Activated CD4-positive, alpha-beta T cell treated with anti-CD3 and anti-CD28 coated beads for 36 hours (primary cell): ENCODE results near the gene THRB. TPM values are rescaled to one million over a fixed set of nuclear protein-coding genes. Genes with fewer than 3 reads are reported as not detected.

Experiments used
- ATAC-seq: fragments of 200-7000 bp; cut with Tn5 transposase; one replicate; pipeline ENCODE4 v1.10.0; 2021; ENCODE audit warnings: mild to moderate bottlenecking, moderate library complexity
- CTCF ChIA-PET: fragments of 350-600 bp; sonication (Branson Sonifier 250); formaldehyde crosslinking; loops from one replicate; lab custom pipeline; 2021; ENCODE audit warnings: antibody characterized with exemption; lab: Charles Lee
- POLR2A ChIA-PET: fragments of 350-600 bp; sonication (Branson Sonifier 250); formaldehyde crosslinking; loops from one replicate; lab custom pipeline; 2021; ENCODE audit warnings: antibody characterized with exemption, inconsistent platforms; lab: Charles Lee
- DNase-seq: peaks from one replicate; pipeline ENCODE4 v3.0.0-alpha.2; 2020
- H3K27ac Mint-ChIP-seq: one replicate; pipeline ENCODE4 v1.8.0; 2021; ENCODE audit warnings: mixed read lengths
- H3K27me3 Mint-ChIP-seq: one replicate; pipeline ENCODE4 v1.8.0; 2021; ENCODE audit warnings: mixed read lengths
- H3K36me3 Mint-ChIP-seq: one replicate; pipeline ENCODE4 v1.8.0; 2021; ENCODE audit warnings: low read depth, mixed read lengths
- H3K4me1 Mint-ChIP-seq: one replicate; pipeline ENCODE4 v1.8.0; 2021; ENCODE audit warnings: mixed read lengths
- H3K4me3 Mint-ChIP-seq: one replicate; pipeline ENCODE4 v1.8.0; 2021; ENCODE audit warnings: mild to moderate bottlenecking, moderate library complexity, mixed read lengths
- H3K9me3 Mint-ChIP-seq: one replicate; pipeline ENCODE4 v1.8.0; 2021; ENCODE audit warnings: low read depth, mixed read lengths
- intact Hi-C, 2 experiments: fragments of 100-400 bp; cut with DNase I in 1 of 2; cut with micrococcal nuclease in 1 of 2; formaldehyde crosslinking; loops; one replicate each; pipeline versions ENCODE4 v1.14.2 to v1.15.1; 2022 to 2024; cut with DNase I, micrococcal nuclease
- total RNA-seq, 2 experiments: library from RNA; stranded (reverse); gene quantifications; one replicate each; pipeline ENCODE4 v1.2.3, GENCODE V29; 2021

The THRB gene
- total RNA-seq, 2 experiments from 2014 or later, result not detected

DNA sequence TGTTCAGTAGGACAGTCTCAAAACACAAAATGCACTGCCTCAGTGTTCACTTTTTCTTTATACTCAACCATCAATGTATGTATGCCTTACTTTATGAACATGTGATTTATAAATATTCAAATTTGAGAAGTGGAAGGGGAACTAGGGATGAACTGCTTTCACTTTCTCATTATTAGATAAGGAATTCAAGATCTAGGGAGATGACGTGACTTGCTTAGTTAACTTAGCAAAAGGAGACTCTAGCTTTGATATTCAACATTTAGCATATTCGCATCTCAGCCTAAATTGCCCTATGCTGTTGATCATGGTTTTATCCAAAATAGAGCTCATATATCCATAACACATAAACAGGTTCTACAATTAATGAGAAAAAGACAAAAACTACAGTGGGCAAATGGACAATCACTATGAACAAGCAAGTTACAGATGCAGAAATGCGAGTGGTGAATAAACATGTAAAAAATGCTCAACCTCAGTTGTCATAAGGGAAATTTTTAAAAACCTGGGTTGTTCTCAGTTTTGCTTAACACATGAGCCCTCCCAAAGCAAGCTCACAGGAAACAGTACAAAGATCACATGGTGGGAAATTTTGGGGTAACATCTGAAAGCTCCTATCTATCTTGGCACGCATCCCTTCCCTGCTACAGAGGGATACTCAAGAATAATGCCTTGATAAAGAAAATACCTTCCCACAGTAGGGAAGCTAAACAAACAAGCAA, 269.8 kb downstream of the THRB start:
- POLR2A ChIA-PET, result no interaction called here
- intact Hi-C loops, result no loop called here
- no peak overlapping the region for H3K4me3 Mint-ChIP-seq
- CTCF ChIA-PET, result interaction anchor here (1.2 to 2.0 kb wide), 3 partner anchors 10 to 221 kb away, joined by 3 to 9 read pairs (median 4); no protein-coding TSS in a partner anchor
- ATAC-seq, result no peak
- H3K4me1 Mint-ChIP-seq, result no peaks in the 10 kb centered on the region
- H3K9me3 Mint-ChIP-seq, result no peaks in the 10 kb centered on the region
- H3K27ac Mint-ChIP-seq, result no peak overlapping the region
- H3K36me3 Mint-ChIP-seq, result no peaks in the 10 kb centered on the region
- DNase-seq, result no peak
- peaks cover 8% of the 10 kb centered on the region for H3K27me3 Mint-ChIP-seq

- no peaks in the 10 kb centered on the region for H3K9me3 Mint-ChIP-seq
- POLR2A ChIA-PET, result no interaction called here
- no peak overlapping the region for H3K27ac Mint-ChIP-seq
- CTCF ChIA-PET, result interaction anchor here (1.2 kb wide), 1 partner anchor 16 kb away, joined by 3 read pairs; no protein-coding TSS in a partner anchor
- ATAC-seq (no peak), DNase-seq (no peak)
- H3K36me3 Mint-ChIP-seq, result no peaks in the 10 kb centered on the region
- no peak overlapping the region for H3K4me3 Mint-ChIP-seq
- H3K4me1 Mint-ChIP-seq, result no peaks in the 10 kb centered on the region
- intact Hi-C loops, result no loop called here
- peaks cover 8% of the 10 kb centered on the region for H3K27me3 Mint-ChIP-seq
Measured at GRCh38 chr3:24222165-24222805, 272.4 kb downstream of the THRB start.

- no peaks in the 10 kb centered on the region for H3K36me3 Mint-ChIP-seq
- ChIA-PET CTCF (interaction anchor here (1.2 kb wide), 1 partner anchor 17 kb away, joined by 3 read pairs; no protein-coding TSS in a partner anchor), POLR2A (interaction anchor here (0.6 kb wide), 1 partner anchor 13 kb away, joined by 4 read pairs; no protein-coding TSS in a partner anchor)
- intact Hi-C loops, result loop anchor here in 1 of 2 experiments (1.0 kb wide), 1 partner anchor 25 kb away; no protein-coding TSS in a partner anchor
- no peak overlapping the region for H3K4me3 Mint-ChIP-seq
- DNase-seq (no peak), ATAC-seq (no peak)
- H3K4me1 Mint-ChIP-seq, result no peaks in the 10 kb centered on the region
- H3K27me3 Mint-ChIP-seq, result peaks cover 8% of the 10 kb centered on the region
- no peaks in the 10 kb centered on the region for H3K9me3 Mint-ChIP-seq
- H3K27ac Mint-ChIP-seq, result no peak overlapping the region
Measured at GRCh38 chr3:24220859-24221657, 273.6 kb downstream of the THRB start.

GRCh38 chr3:24215502-24215901, 279.1 kb downstream of the THRB start:
- no peak for DNase-seq
- H3K9me3 Mint-ChIP-seq, result no peaks in the 10 kb centered on the region
- POLR2A ChIA-PET, result no interaction called here
- H3K27me3 Mint-ChIP-seq, result peaks cover 3% of the 10 kb centered on the region
- H3K4me3 Mint-ChIP-seq, result no peak overlapping the region
- H3K4me1 Mint-ChIP-seq, result no peaks in the 10 kb centered on the region
- CTCF ChIA-PET, result no interaction called here
- no peaks in the 10 kb centered on the region for H3K36me3 Mint-ChIP-seq
- intact Hi-C loops, result no loop called here
- H3K27ac Mint-ChIP-seq, result no peak overlapping the region
- peak; percentile 30 for ATAC-seq

DNA sequence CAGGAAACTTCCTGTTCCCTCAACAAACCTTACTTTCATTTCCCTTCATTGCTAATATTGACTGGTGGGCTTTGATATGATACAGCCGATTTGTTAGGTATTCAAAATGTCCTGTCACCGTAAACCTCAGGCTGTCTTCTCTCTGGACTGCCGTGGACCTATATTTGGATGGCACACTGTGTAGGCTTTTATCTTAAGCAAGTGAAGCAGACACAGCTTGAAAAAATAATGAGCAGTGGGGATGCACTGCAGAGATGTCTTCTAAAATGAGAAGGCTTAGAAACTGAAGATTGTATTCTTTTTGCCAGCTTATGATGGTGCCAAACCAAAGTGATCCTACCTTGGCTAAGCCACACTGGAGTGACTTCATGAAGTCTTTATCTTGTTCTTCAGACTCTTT, 283.3 kb downstream of the THRB start:
- ChIA-PET CTCF (no interaction called here), POLR2A (no interaction called here)
- Mint-ChIP-seq H3K27ac (no peak overlapping the region), H3K4me1 (no peaks in the 10 kb centered on the region), H3K27me3 (peaks cover 5% of the 10 kb centered on the region), H3K4me3 (no peak overlapping the region), H3K9me3 (peaks cover 4% of the 10 kb centered on the region), H3K36me3 (no peaks in the 10 kb centered on the region)
- DNase-seq, result no peak
- intact Hi-C loops, result no loop called here
- no peak for ATAC-seq

- DNase-seq (no peak), ATAC-seq (no peak)
- H3K9me3 Mint-ChIP-seq, result no peaks in the 10 kb centered on the region
- ChIA-PET CTCF (no interaction called here), POLR2A (interaction anchor here (0.6 kb wide), 1 partner anchor 12 kb away, joined by 3 read pairs; no protein-coding TSS in a partner anchor)
- H3K27me3 Mint-ChIP-seq, result peaks cover 16% of the 10 kb centered on the region
- intact Hi-C loops, result no loop called here
- H3K4me1 Mint-ChIP-seq, result no peaks in the 10 kb centered on the region
- no peak overlapping the region for H3K4me3 Mint-ChIP-seq
- H3K36me3 Mint-ChIP-seq, result no peaks in the 10 kb centered on the region
- no peak overlapping the region for H3K27ac Mint-ChIP-seq
Measured at GRCh38 chr3:24202071-24202470, 292.6 kb downstream of the THRB start.

GRCh38 chr3:24201301-24201700, 293.3 kb downstream of the THRB start:
- Mint-ChIP-seq H3K9me3 (no peaks in the 10 kb centered on the region), H3K4me3 (no peak overlapping the region), H3K4me1 (no peaks in the 10 kb centered on the region), H3K27me3 (peaks cover 15% of the 10 kb centered on the region), H3K27ac (no peak overlapping the region), H3K36me3 (no peaks in the 10 kb centered on the region)
- intact Hi-C loops, result no loop called here
- POLR2A ChIA-PET, result no interaction called here
- CTCF ChIA-PET, result no interaction called here
- ATAC-seq, result no peak
- DNase-seq, result no peak

DNA sequence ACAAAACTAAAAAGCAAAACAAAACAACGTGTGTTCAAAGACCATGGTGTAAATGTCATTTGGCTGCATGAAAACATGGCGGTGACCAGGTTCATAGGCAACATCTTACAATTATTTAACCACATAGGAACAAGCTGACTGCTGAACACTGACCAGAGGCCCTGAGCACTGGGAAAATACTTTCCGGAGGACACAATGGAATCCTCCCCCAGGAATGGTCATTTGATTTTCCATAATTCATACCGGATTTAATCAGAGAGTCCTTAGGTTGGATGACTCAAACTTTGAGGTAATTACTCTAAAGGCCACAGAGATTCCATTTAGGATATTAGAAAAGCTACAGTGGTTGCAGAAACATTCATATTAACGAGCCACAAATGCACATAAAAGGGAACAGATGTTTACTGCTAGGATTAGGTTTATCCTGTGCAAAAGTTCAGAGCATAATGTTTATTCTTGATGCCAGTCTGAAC, 294.8 kb downstream of the THRB start:
- H3K36me3 Mint-ChIP-seq, result no peaks in the 10 kb centered on the region
- DNase-seq (no peak), ATAC-seq (no peak)
- H3K27me3 Mint-ChIP-seq, result peaks cover 12% of the 10 kb centered on the region
- CTCF ChIA-PET, result no interaction called here
- intact Hi-C loops, result no loop called here
- no peaks in the 10 kb centered on the region for H3K4me1 Mint-ChIP-seq
- no peak overlapping the region for H3K27ac Mint-ChIP-seq
- no peaks in the 10 kb centered on the region for H3K9me3 Mint-ChIP-seq
- H3K4me3 Mint-ChIP-seq, result no peak overlapping the region
- POLR2A ChIA-PET, result no interaction called here

DNA sequence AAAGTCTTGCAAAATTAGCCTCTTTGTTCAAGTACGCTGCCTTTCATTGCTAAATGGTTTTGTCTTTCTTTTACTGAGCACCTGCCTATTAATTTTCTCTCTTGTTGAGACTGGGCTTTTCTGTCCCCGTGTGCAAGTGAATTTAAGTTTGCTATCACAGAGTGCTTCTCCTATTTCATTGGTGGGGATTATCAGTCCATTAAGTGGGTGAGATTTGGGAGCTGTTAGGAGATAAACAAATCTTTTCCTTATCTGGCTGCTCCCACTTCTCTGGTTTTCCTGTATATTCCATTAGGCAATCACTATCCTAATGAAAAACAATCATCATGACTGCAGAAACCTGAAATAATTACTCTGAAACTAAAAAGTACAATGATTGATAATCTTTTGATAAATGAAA, 295.4 kb downstream of the THRB start:
- H3K27me3 Mint-ChIP-seq, result peaks cover 10% of the 10 kb centered on the region
- intact Hi-C loops, result no loop called here
- ATAC-seq, result no peak
- H3K36me3 Mint-ChIP-seq, result no peaks in the 10 kb centered on the region
- H3K9me3 Mint-ChIP-seq, result no peaks in the 10 kb centered on the region
- no peak for DNase-seq
- CTCF ChIA-PET, result interaction anchor here (0.9 to 1.7 kb wide), 3 partner anchors 10 to 61 kb away, joined by 3 to 5 read pairs (median 3); no protein-coding TSS in a partner anchor
- no peak overlapping the region for H3K4me3 Mint-ChIP-seq
- H3K4me1 Mint-ChIP-seq, result no peaks in the 10 kb centered on the region
- no peak overlapping the region for H3K27ac Mint-ChIP-seq
- POLR2A ChIA-PET, result no interaction called here

GRCh38 chr3:24198728-24199127, 295.9 kb downstream of the THRB start:
- Mint-ChIP-seq H3K27ac (no peak overlapping the region), H3K36me3 (no peaks in the 10 kb centered on the region), H3K4me1 (no peaks in the 10 kb centered on the region), H3K9me3 (no peaks in the 10 kb centered on the region), H3K27me3 (peaks cover 11% of the 10 kb centered on the region), H3K4me3 (no peak overlapping the region)
- intact Hi-C loops, result no loop called here
- POLR2A ChIA-PET, result no interaction called here
- no peak for ATAC-seq
- CTCF ChIA-PET, result interaction anchor here (0.9 to 1.7 kb wide), 3 partner anchors 9 to 61 kb away, joined by 3 to 5 read pairs (median 3); no protein-coding TSS in a partner anchor
- no peak for DNase-seq

- H3K27ac Mint-ChIP-seq, result no peak overlapping the region
- no peak overlapping the region for H3K4me3 Mint-ChIP-seq
- no peak for ATAC-seq
- H3K36me3 Mint-ChIP-seq, result no peaks in the 10 kb centered on the region
- ChIA-PET CTCF (interaction anchor here (0.6 to 1.7 kb wide), 2 partner anchors 8 to 111 kb away, joined by 4 to 5 read pairs; no protein-coding TSS in a partner anchor), POLR2A (no interaction called here)
- no peaks in the 10 kb centered on the region for H3K9me3 Mint-ChIP-seq
- DNase-seq, result no peak
- H3K4me1 Mint-ChIP-seq, result no peaks in the 10 kb centered on the region
- peaks cover 13% of the 10 kb centered on the region for H3K27me3 Mint-ChIP-seq
- intact Hi-C loops, result no loop called here
Measured at GRCh38 chr3:24197809-24198208, 296.8 kb downstream of the THRB start.
